ENCODE results near the gene KRT72.

- no peak for TF ChIP-seq EP300 (conservative IDR thresholded peaks at IDR 0.05; ENCODE audit: poor library complexity, severe bottlenecking)
- no peak for TF ChIP-seq CTCF (IDR thresholded peaks at IDR 0.05; ENCODE audit: poor library complexity, severe bottlenecking)
- no peak for TF ChIP-seq EZH2 (IDR thresholded peaks at IDR 0.05; ENCODE audit: borderline replicate concordance, insufficient read depth, low read length, poor library complexity, severe bottlenecking)
- no peak for TF ChIP-seq TAF1 (IDR thresholded peaks at IDR 0.05; ENCODE audit: low read depth)
- TF ChIP-seq POLR2AphosphoS5 (IDR thresholded peaks at IDR 0.05): no peak
Observed at GRCh38 chr12:52631676-52632459, 30.6 kb upstream of the KRT72 start.
